Spleen (tissue), 11 donors: ENCODE measurements around the gene SSTR3. TPM values are rescaled to one million over a fixed set of nuclear protein-coding genes. Genes with fewer than 3 reads are reported as not detected.
"Not testable (repeated sequence)": the region's sequence is repeated elsewhere in the genome, so short reads cannot be mapped to it uniquely, and the experiment has no call there.

ENCODE experiments used
- DNase-seq: peaks from one replicate; pipeline ENCODE4 v3.0.0-alpha.2; 2020
- H3K27ac ChIP-seq, 8 donors: fragments of 200-600 bp; sonication (generic) in 7 of 8; 1 replicate in 4 of 8; 2 replicates in 4 of 8; pipeline versions ENCODE4 v1.5.0 to v1.8.0; 2016 to 2021; ENCODE audit warnings: inconsistent platforms in 4 of 8, mild to moderate bottlenecking in 4 of 8, moderate library complexity in 1 of 8
- H3K27me3 ChIP-seq, 7 donors: fragments of 200-600 bp; sonication (generic) in 6 of 7; replicated peaks in 1 of 7; 1 replicate in 4 of 7; 2 replicates in 3 of 7; pipeline versions ENCODE4 v1.5.0 to v1.8.0; 2016 to 2021; ENCODE audit warnings: inconsistent platforms in 3 of 7, mild to moderate bottlenecking in 1 of 7
- H3K36me3 ChIP-seq, 6 donors: fragments of 200-600 bp; sonication (generic) in 5 of 6; 1 replicate in 4 of 6; 2 replicates in 2 of 6; pipeline versions ENCODE4 v1.5.0 to v1.8.0; 2016 to 2021; ENCODE audit warnings: inconsistent platforms in 2 of 6
- H3K4me1 ChIP-seq, 6 donors: fragments of 200-600 bp; sonication (generic) in 5 of 6; 1 replicate in 3 of 6; 2 replicates in 3 of 6; pipeline versions ENCODE4 v1.5.0 to v1.8.0; 2016 to 2021; ENCODE audit warnings: inconsistent platforms in 3 of 6
- H3K4me3 ChIP-seq, 8 donors: fragments of 200-600 bp; sonication (generic) in 7 of 8; 1 replicate in 4 of 8; 2 replicates in 4 of 8; pipeline versions ENCODE4 v1.5.0 to v1.8.0; 2016 to 2021; ENCODE audit warnings: inconsistent platforms in 4 of 8, mild to moderate bottlenecking in 4 of 8, moderate library complexity in 2 of 8
- H3K9me3 ChIP-seq, 8 donors: fragments of 200-600 bp; sonication (generic) in 7 of 8; 1 replicate in 4 of 8; 2 replicates in 4 of 8; pipeline versions ENCODE4 v1.5.0 to v1.8.0; 2016 to 2021; ENCODE audit warnings: inconsistent platforms in 4 of 8
- POLR2A ChIP-seq, 3 donors: fragments of 450-650 bp; IDR thresholded peaks; one replicate each; pipeline ENCODE4 v1.5.1; 2017; ENCODE audit warnings: antibody characterized with exemption in 3 of 3, mild to moderate bottlenecking in 1 of 3
- POLR2AphosphoS5 ChIP-seq, 3 donors: sonication (generic); formaldehyde crosslinking; IDR thresholded peaks; one replicate each; pipeline ENCODE4 v1.5.1; 2017; ENCODE audit warnings: antibody characterized with exemption in 3 of 3
- WGBS, 5 donors: extraction: QIAGEN DNeasy Blood & Tissue Kit in 3 of 5; methylation state at CpG; one replicate each; pipeline versions ENCODE4 v1.1.5 to v1.1.7; 2013 to 2018; 5-methylcytosine and 5-hydroxymethylcytosine counted together
- intact Hi-C: fragments of 100-400 bp; cut with DNase I; formaldehyde crosslinking; loops from one replicate; pipeline ENCODE4 v1.15.0; 2023; ENCODE audit warnings: low total_unique reads
- polyA plus RNA-seq, 3 donors: library from polyadenylated mRNA; stranded (reverse); fragments of 200-250 nt; gene quantifications; one replicate each; pipeline ENCODE4 v1.2.1, GENCODE V29; 2013
- total RNA-seq, 7 donors: library from RNA; depleted of rRNA in 3 of 7; stranded (reverse); fragments of >200 nt in 3 of 7; fragmentation: NEBNext Ultra II Directional in 4 of 7; extraction: Animal tissue kit (Norgen Biotek cat#: 25700) in 4 of 7; gene quantifications; one replicate each; pipeline versions ENCODE4 v1.1.0 to v1.2.1, GENCODE V29; 2016 to 2021
- TF ChIP-seq, protein P1 (sequence below), 11 experiments: fragments of 200-600 bp in 7 of 11; fragments of 450-650 bp in 4 of 11; sonication (generic) in 4 of 11; IDR thresholded peaks in 8 of 11; conservative IDR thresholded peaks in 3 of 11; 1 replicate in 7 of 11; 2 replicates in 4 of 11; pipeline versions ENCODE4 v1.4.0 to v1.8.0; 2016 to 2021; ENCODE audit warnings: antibody characterized with exemption in 11 of 11, inconsistent platforms in 4 of 11, mild to moderate bottlenecking in 1 of 11
- donor health status: healthy with polysubstance abuse.
- donor health status: DM: no; HTN: no; CAD: no; lungs with moderate emphysema.
- donor health status: DM: no; HTN: no; CAD: no.
- donor health status: Bipolar disorder and iron deficiency.
- donor health status: healthy.
- donor health status: DM: no; HTN: no; CAD: no.
- donor health status: DM: yes; HTN: yes; CAD: no.

SSTR3 gene
- total and polyA plus RNA-seq, 10 donors, result 0.56 to 2.0 (median 1.1) TPM

DNA sequence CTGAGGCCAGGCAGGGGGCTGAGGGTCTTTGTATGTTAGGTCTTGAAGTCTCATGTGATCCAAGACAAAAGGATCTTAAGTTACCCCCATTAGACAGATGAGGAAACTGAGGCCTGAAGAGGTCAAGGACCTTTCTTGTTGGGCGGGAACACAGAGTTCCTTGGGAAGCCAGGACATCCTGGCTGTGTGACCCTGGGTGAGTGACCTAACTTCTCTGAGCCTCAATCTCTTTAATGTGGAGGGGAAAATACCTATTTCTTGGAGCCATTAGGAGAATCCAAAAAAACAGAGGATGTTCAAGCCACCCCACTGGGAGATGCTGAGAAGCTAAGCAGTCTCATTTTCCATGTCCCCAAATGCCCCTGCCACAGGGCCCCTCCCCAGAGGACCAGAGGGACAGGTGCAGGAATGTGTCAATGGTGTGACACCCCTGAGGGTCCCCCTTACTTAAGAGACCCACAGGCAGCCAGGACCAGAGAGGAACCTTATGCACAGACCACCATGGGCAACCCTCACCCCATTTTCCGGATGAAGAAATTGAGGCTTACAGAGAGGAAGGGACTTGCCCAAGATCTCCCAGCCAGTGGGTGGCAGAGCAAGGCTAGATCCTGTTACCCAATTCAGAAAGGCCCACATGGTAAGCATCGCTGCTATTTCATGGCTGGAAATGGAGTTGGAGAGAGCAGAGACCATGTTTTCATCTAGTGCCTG lies 23.8 kb upstream of the SSTR3 start:
- H3K9me3 ChIP-seq, result no peaks in the 10 kb centered on the region
- peaks cover 58 to 100% (median 100%) of the 10 kb centered on the region in 6 donors for H3K4me1 ChIP-seq
- peak overlapping the region; percentile 21 to 99 (median 92) for H3K27ac ChIP-seq
- H3K36me3 ChIP-seq, result peaks cover 0 to 100% (median 64%) of the 10 kb centered on the region in 6 donors
- DNase-seq, result peak; percentile 50
- intact Hi-C loops, result no loop called here
- no peak for TF ChIP-seq POLR2AphosphoS5 (IDR thresholded peaks at IDR 0.05)
- peak overlapping the region in 1 of 8 donors; percentile 56 for H3K4me3 ChIP-seq
- WGBS, 5 donors, result 56 to 80% (median 74%) methylated on average over 3 of the region's 3 CpGs
- H3K27me3 ChIP-seq, result peaks cover 0 to 11% (median 0%) of the 10 kb centered on the region in 7 donors

DNA sequence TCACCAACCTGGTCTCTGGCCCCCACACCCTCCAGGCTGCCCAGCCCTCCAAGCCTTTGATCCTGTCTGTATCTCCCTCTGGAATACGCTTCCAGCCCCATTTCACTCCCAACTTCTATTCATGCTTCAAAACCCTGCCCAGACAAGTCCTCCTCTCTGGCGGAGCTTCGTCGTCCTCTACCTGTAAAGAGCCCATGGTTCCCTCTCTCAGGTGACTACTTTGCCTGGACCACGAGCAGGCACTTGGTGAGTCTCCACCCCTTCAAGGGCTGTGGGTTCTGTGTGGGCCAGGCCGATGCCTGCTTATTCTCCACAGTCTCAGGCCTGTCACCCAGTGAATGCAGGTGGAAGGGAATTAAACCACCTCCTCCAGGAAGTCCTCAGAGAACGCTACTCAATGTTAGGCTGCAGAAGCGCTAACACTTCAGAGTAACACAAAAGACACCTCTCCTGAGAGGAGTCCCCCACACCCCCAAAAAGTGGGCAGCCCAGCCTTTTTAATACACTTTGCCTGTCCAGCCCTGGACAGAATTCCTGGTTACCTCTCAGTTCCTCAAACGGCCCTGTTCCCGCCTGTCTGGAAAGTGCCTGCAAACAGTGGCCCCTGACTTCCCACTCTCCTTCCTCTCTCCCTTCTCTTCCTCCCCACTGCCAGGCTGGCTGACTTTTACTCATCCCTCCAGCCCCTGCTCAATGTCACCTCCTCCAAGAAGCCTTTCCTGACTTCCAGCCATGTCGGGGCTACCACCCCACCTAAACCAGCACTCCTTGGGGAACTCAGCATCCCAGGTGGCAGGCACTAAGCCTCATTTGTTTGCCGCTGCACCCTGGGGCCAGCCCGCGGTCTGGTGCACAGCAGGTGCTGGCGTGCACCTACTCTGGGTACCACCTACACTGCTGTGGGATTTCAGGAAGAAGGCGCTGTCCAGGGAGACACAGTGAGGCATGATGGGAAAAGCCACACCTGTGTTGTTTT lies 22.7 kb upstream of the SSTR3 start:
- Histone ChIP-seq H3K4me1 (peaks cover 47 to 100% (median 100%) of the 10 kb centered on the region in 6 donors), H3K36me3 (peaks cover 0 to 99% (median 57%) of the 10 kb centered on the region in 6 donors)
- 62 to 75% (median 70%) methylated on average over 16 of the region's 16 CpGs for WGBS, 5 donors

DNA sequence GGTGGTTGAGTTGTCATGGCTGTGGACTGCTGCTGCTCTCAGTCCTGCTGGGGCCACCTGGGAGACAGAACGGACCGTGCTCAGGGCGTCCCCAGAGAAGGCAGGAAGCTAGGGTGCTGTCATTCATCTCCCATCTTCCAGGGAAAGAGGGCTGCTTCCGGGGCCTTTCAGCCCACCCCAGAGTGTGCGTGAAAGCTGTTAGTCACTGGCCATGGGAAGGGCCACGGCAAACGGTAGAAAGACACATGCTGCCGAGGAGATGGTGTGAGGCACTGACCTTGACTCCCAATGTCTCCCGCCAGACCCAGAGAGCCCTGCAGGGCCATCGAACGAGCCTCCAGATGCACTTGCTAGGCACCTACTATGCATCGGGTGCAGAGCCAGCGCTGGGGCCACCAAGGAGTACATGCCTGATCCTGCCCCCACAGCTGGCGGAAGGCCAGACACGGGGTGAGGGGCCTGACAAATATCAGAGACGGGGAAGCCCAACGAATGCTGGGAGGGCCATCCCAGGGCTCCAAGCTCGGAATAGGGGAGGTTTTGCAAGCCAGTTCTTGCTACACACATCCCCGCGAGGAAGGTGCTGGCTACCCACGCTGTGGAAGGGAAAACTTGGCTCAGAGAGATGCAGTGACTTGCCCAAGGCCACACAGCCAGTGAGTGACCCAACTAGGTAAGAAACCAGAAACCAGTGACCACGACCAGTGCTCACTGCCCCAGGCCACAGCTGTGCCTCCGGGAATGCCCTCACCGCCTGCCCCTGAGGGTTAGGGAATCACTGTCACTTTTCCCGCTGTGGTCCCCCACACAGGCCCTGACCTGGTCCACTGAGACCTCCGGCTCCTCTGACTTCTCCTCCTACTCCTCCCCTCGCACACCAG lies 21.7 kb upstream of the SSTR3 start:
- Histone ChIP-seq H3K4me3 (peak overlapping the region in 1 of 8 donors; percentile 11), H3K27me3 (peaks cover 0 to 8% (median 0%) of the 10 kb centered on the region in 7 donors), H3K4me1 (peaks cover 52 to 100% (median 100%) of the 10 kb centered on the region in 6 donors), H3K36me3 (peaks cover 0 to 97% (median 48%) of the 10 kb centered on the region in 6 donors), H3K27ac (peak overlapping the region in 7 of 8 donors; percentile 20 to 99 (median 94)), H3K9me3 (no peaks in the 10 kb centered on the region)
- peak; percentile 79 for DNase-seq
- TF ChIP-seq, protein P1, sequence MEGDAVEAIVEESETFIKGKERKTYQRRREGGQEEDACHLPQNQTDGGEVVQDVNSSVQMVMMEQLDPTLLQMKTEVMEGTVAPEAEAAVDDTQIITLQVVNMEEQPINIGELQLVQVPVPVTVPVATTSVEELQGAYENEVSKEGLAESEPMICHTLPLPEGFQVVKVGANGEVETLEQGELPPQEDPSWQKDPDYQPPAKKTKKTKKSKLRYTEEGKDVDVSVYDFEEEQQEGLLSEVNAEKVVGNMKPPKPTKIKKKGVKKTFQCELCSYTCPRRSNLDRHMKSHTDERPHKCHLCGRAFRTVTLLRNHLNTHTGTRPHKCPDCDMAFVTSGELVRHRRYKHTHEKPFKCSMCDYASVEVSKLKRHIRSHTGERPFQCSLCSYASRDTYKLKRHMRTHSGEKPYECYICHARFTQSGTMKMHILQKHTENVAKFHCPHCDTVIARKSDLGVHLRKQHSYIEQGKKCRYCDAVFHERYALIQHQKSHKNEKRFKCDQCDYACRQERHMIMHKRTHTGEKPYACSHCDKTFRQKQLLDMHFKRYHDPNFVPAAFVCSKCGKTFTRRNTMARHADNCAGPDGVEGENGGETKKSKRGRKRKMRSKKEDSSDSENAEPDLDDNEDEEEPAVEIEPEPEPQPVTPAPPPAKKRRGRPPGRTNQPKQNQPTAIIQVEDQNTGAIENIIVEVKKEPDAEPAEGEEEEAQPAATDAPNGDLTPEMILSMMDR (IDR thresholded peaks at IDR 0.05 in 8 of 11, conservative IDR thresholded peaks at IDR 0.05 in 3 of 11), result no peak
- TF ChIP-seq POLR2A (IDR thresholded peaks at IDR 0.05) (no peak), POLR2AphosphoS5 (IDR thresholded peaks at IDR 0.05) (peak in 1 of 3 donors; percentile 51)
- intact Hi-C loops, result no loop called here
- 59 to 73% (median 60%) methylated on average over 24 to 27 of the region's 27 CpGs for WGBS, 5 donors

More for the DNA sequence above, 22.7 kb upstream of the SSTR3 start:
- TF ChIP-seq, protein P1 (IDR thresholded peaks at IDR 0.05 in 8 of 11, conservative IDR thresholded peaks at IDR 0.05 in 3 of 11), result no peak
- TF ChIP-seq POLR2AphosphoS5 (IDR thresholded peaks at IDR 0.05) (peak in 2 of 3 donors; percentile 56 to 68), POLR2A (IDR thresholded peaks at IDR 0.05) (no peak)
- Histone ChIP-seq H3K4me3 (peak overlapping the region in 1 of 8 donors; percentile 56), H3K9me3 (no peaks in the 10 kb centered on the region), H3K27me3 (peaks cover 0 to 8% (median 0%) of the 10 kb centered on the region in 7 donors), H3K27ac (peak overlapping the region in 7 of 8 donors; percentile 51 to 99 (median 94))
- peak; percentile 73 for DNase-seq
- intact Hi-C loops, result no loop called here

DNA sequence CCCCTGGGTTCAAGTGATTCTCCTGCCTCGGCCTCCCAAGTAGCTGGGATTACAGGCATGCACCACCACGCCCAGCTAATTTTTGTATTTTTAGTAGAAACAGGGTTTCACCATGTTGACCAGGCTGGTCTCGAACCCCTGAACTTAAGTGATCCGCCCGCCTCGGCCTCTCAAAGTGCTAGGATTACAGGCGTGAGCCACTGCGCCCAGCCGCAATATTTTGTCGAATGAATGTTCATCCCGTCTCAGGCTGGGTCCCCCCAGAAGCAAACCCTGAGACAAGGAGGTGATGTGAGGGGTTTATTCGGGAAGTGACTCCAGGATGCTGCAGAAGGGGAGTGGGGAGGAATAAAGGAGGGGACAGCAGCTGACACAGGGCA lies 21.1 kb upstream of the SSTR3 start:
- H3K36me3 ChIP-seq, result peaks cover 0 to 97% (median 46%) of the 10 kb centered on the region in 6 donors
- H3K27me3 ChIP-seq, H3K9me3 ChIP-seq, intact Hi-C loops: not testable (repeated sequence)
- WGBS, 5 donors, result 89 to 96% (median 90%) methylated on average over 12 of the region's 12 CpGs
- DNase-seq, result peak; percentile 72
- peak overlapping the region in 5 of 8 donors; percentile 91 to 99 (median 94) for H3K27ac ChIP-seq
- peak overlapping the region in 1 of 8 donors; percentile 11 for H3K4me3 ChIP-seq
- peaks cover 56 to 100% (median 100%) of the 10 kb centered on the region in 6 donors for H3K4me1 ChIP-seq
